ENCODE results near the gene ESYT1.

Gene ESYT1

GRCh38 chr12:56103823-56104108 lies 24.3 kb upstream of the ESYT1 start:
- no peak for DNase-seq (ENCODE audit: low read depth)
- H3K4me3 ChIP-seq (ENCODE audit: low read depth, low read length), result peak overlapping the region; percentile 74
- TF ChIP-seq CTCF (IDR thresholded peaks at IDR 0.05; ENCODE audit: insufficient read depth, low read depth, low read length, missing control alignments), result no peak

DNA sequence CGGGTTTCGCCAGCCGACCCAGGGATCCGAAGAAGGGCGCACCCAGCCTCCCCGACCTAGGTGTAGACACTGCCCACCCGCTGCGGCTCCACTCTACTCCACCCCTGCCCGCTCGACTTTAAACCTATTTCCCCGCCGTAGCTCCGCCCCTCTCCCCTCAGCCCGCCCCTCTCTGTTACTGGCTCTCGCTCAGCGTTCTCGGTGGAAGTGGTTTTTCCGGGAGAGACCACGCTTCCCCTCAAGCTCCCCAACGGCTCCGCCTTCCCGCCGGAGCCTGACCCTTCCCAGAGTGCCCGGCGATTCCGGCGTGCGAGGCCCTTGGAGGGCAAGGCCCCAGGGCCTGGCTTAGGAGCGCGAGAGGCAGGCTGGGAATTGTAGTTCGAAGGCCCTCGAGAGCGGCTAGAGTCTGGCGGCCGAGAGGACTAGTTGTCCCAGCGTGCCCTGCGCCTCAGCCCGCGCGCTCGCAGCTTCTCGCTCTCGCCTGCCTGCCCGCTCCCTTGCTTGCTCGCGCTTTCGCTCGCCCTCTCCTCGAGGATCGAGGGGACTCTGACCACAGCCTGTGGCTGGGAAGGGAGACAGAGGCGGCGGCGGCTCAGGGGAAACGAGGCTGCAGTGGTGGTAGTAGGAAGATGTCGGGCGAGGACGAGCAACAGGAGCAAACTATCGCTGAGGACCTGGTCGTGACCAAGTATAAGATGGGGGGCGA lies 23.8 kb upstream of the ESYT1 start, which contains the start of gene PA2G4:
PA2G4 (plus strand) TSS at position 451 of the 706 bp plus-strand sequence; CDS start at position 630, 179 bp downstream.
- H3K4me3 ChIP-seq (ENCODE audit: low read depth, low read length), result peak within 1 kb of the TSS; percentile 74
- peak; percentile 99 for DNase-seq (ENCODE audit: low read depth)
- TF ChIP-seq CTCF (IDR thresholded peaks at IDR 0.05; ENCODE audit: insufficient read depth, low read depth, low read length, missing control alignments), result no peak

- no peak for TF ChIP-seq CTCF (IDR thresholded peaks at IDR 0.05; ENCODE audit: insufficient read depth, low read depth, low read length, missing control alignments)
- DNase-seq (ENCODE audit: low read depth), result peak; percentile 46
- H3K4me3 ChIP-seq (ENCODE audit: low read depth, low read length), result peak overlapping the region; percentile 74
These were observed 23.1 kb upstream of the ESYT1 start for GRCh38 chr12:56104815-56105608.

- no peak for TF ChIP-seq CTCF (IDR thresholded peaks at IDR 0.05; ENCODE audit: insufficient read depth, low read depth, low read length, missing control alignments)
- H3K4me3 ChIP-seq (ENCODE audit: low read depth, low read length), result peak overlapping the region; percentile 74
- DNase-seq (ENCODE audit: low read depth), result no peak
These were observed 22.5 kb upstream of the ESYT1 start for GRCh38 chr12:56105609-56105902.

DNA sequence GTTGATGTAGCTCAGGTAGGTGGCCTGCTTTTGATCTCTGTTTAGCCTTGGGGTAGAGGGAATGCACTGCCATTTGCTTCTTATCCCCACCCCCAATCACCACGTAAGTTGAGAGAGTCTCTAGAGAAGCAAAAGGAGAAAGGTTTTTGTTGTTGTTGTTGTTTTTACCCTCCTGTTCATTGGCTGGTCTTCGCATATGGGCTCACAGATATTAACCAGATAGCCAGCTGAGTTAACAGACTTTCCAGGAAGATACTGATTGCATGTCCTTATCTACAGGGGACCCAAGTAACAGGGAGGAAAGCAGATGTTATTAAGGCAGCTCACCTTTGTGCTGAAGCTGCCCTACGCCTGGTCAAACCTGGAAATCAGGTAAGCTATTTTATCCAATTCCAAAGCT lies 20.8 kb upstream of the ESYT1 start:
- TF ChIP-seq CTCF (IDR thresholded peaks at IDR 0.05; ENCODE audit: insufficient read depth, low read depth, low read length, missing control alignments), result no peak
- H3K4me3 ChIP-seq (ENCODE audit: low read depth, low read length), result no peak overlapping the region
- DNase-seq (ENCODE audit: low read depth), result no peak

DNA sequence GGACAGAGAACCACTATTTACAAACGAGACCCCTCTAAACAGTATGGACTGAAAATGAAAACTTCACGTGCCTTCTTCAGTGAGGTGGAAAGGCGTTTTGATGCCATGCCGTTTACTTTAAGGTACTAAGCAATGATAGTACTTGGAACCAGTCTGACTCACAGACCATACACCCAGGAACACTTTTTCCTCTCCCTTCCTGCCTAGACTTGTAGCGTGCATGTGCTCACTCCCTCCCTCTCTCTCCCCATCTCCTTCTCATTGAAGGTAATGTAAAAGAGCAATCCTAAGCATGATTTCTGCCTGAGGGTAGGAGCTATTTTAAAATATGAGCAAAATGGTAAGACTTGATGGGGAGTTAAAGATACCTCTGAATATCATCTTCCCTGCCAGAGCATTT lies 17.5 kb upstream of the ESYT1 start:
- no peak for DNase-seq (ENCODE audit: low read depth)
- no peak for TF ChIP-seq CTCF (IDR thresholded peaks at IDR 0.05; ENCODE audit: insufficient read depth, low read depth, low read length, missing control alignments)
- H3K4me3 ChIP-seq (ENCODE audit: low read depth, low read length), result no peak overlapping the region
